Measurements from ENCODE around the gene COMMD8. TPM values are rescaled to one million over a fixed set of nuclear protein-coding genes. Genes with fewer than 3 reads are reported as not detected.
"Not testable (repeated sequence)": the region's sequence is repeated elsewhere in the genome, so short reads cannot be mapped to it uniquely, and the experiment has no call there.

Gene COMMD8
- 10 to 100 TPM; 32.4 to 32.8 TPM for total RNA-seq

DNA sequence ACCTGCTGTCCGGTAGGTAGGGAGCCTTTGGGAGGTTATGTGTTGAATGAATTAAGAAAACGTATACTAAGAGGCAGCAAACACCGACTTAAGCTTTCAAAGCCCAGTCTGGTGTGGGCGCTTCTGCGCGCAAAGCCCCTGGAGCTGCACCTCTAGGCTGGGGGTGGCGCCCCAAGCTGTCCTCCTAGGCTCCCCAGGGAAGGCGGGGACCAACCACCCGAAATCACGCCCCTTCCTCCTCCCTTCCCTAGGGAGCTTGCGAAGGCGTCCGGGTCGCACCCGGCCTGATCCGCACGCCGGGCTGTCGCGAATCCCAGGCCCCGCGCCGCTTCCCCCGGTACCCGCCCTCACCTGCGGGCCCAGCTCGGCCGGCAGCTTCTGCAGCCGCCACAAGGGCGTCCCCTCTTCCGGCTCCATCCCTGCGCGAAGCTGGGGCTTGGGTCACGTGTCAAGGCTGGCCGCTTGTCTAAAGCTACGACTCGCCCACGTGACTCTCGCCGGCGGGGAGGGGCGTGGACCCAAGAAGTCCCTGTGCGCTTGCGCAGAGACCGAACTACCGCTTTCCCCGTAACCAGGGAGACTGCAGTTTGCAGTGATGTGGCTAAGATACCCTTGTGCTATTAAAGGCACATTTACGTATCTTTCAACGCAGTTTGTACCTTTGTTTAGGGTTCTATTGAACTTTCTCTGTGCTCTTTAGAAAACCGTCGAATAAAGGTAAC is at the start of gene COMMD8:
COMMD8 (minus strand) TSS at position 468 of the 722 bp plus-strand sequence; CDS start at position 417, 51 bp downstream.
- H3K9me3 Mint-ChIP-seq = no peaks in the 10 kb centered on the region
- peaks cover 5% of the 10 kb centered on the region for H3K36me3 Mint-ChIP-seq
- peak within 1 kb of the TSS; percentile 72 for H3K27ac Mint-ChIP-seq
- peaks cover 26% of the 10 kb centered on the region for H3K4me1 Mint-ChIP-seq
- peak within 1 kb of the TSS; percentile 84 for H3K4me3 Mint-ChIP-seq
- no peaks in the 10 kb centered on the region for H3K27me3 Mint-ChIP-seq
- DNase-seq = peak; percentile 95

DNA sequence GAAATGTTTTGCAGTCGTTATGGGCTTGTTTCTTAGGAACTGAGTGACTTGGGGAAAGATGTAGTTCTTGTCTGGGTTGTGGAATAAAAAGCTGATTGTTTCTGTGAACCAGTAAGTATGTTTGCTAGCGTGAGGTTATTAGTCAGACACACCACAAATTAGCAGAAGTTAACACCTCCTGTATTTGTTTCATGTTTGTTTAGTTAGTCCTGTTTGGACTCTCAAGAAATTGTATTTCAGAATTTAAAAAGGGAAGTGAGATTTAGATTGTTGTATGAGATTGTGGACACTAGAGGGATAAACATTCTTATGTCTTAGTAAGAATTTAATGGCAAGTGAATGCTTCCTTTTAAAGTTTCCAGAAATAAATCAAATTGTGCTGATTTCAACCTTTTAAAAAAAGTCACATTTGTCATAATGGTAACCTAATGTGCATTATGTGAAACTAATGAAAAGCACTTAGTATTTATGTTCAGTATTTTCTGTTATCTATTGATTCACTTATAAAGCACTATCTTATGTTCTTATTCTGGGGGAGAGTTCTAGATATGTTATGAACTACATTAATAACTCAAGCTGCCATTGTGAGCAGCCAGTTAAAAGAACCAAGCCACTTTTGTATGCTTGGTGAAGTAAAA is 47.1 kb upstream of the COMMD8 start:
- Mint-ChIP-seq H3K4me3 (no peak overlapping the region), H3K27me3 (no peaks in the 10 kb centered on the region), H3K27ac (no peak overlapping the region), H3K4me1 (peaks cover 5% of the 10 kb centered on the region), H3K9me3 (no peaks in the 10 kb centered on the region), H3K36me3 (peaks cover 15% of the 10 kb centered on the region)
- DNase-seq = no peak

DNA sequence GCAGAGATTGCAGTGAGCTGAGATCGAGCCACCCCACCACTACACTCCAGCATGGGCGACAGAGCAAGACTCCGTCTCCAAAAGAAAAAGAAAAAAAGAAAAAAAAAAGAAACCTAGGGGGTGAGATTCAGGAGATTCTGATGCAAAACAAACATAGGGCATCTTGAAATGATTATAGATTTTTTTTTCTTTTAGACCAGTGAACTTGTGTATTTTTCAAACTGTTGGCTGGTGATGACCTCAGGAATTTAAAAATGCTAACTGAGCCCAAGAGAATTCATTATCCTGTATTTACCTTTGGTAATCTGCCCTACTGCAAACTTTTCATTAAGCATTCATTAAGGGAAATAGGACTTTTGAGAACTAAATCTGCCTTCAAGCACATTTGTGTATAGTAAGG is 42.2 kb upstream of the COMMD8 start:
- no peaks in the 10 kb centered on the region for H3K9me3 Mint-ChIP-seq
- H3K27me3 Mint-ChIP-seq = no peaks in the 10 kb centered on the region
- H3K27ac Mint-ChIP-seq = no peak overlapping the region
- no peak for DNase-seq
- H3K4me1 Mint-ChIP-seq = peaks cover 5% of the 10 kb centered on the region
- H3K4me3 Mint-ChIP-seq = no peak overlapping the region
- H3K36me3 Mint-ChIP-seq = no peaks in the 10 kb centered on the region

DNA sequence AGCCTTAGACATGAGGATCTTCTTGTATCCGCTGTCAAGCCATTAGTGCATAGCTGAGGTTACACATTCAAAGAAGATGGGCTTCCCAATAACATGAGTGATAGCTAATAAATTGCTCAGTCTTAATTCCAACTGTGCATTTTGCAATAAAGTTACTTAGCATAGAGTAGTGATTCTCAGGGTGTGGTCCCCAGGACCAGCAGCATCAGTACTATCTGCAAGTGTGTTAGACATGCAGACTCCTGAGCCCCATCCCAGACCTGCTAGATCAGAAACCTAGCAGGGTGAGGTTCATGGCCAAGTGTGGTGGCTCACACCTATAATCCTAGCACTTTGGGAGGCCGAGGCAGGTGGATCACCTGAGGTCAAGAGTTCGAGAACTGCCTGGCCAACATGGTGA is 41.6 kb upstream of the COMMD8 start:
- Mint-ChIP-seq H3K36me3 (no peaks in the 10 kb centered on the region), H3K9me3 (no peaks in the 10 kb centered on the region), H3K4me3 (no peak overlapping the region), H3K27ac (no peak overlapping the region), H3K27me3 (no peaks in the 10 kb centered on the region), H3K4me1 (peaks cover 2% of the 10 kb centered on the region)
- DNase-seq = no peak

DNA sequence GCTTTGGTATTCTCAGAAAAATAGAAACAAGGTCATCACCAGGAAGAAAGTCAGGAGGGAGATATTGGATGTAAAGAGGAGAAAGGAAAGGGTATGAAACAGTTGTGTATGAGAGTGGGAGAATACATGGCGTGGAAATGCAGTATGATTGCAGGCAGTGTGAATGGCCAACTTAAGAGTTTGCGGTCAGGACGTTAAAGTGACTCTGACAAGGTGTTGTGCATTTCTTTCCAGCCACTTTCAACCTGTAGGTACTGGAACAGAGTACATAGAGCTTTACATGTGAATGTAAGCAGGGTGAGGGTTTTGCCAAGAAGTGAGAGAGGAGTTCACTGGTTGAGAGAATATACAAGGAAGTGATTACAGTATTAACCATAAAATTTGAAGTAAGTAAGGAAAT is 37.3 kb upstream of the COMMD8 start:
- Mint-ChIP-seq H3K4me1 (no peaks in the 10 kb centered on the region), H3K4me3 (no peak overlapping the region), H3K36me3 (no peaks in the 10 kb centered on the region), H3K9me3 (no peaks in the 10 kb centered on the region), H3K27me3 (no peaks in the 10 kb centered on the region), H3K27ac (no peak overlapping the region)
- no peak for DNase-seq

DNA sequence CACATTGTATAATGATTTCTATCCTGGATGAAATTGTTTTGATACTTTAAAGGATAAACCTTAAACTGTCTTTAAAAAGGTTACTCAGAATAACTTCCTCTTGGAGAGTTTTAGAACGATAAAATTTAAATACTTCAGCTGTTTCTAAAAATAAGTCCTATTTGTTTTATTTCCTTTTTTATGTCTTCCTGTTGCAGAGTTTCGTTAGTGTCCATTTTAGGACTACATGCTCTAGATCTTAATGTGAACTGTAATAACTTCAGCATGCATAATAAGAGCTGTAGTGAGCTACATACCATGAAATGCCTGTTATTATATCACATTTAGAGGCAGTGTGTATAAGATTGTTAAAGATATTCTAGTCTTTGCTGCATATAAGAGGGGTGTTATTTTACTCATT is 36.2 kb upstream of the COMMD8 start:
- Mint-ChIP-seq H3K4me3 (no peak overlapping the region), H3K9me3 (no peaks in the 10 kb centered on the region), H3K27ac (no peak overlapping the region), H3K27me3 (no peaks in the 10 kb centered on the region), H3K4me1 (no peaks in the 10 kb centered on the region), H3K36me3 (no peaks in the 10 kb centered on the region)
- DNase-seq = no peak

DNA sequence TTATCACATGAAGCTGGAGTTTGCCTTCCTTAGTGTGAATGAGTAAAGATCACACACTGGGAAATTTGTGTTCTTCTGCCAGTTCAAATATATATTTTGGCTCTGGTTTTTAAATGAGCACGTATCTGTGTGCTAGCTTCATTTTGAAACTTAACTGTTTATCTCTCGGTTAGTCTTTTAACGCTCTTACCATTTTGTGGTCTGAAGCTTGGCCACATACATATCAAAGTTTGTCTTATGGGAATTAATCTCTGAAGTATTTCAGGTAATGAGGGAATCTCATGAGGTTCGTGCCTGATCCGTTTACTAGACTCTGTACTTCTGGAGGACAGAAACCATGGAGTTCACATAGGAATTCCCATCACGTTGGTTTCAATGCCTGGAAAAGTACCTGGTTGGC is 35.4 kb upstream of the COMMD8 start:
- no peak overlapping the region for H3K27ac Mint-ChIP-seq
- no peaks in the 10 kb centered on the region for H3K36me3 Mint-ChIP-seq
- no peak overlapping the region for H3K4me3 Mint-ChIP-seq
- H3K9me3 Mint-ChIP-seq = no peaks in the 10 kb centered on the region
- no peak for DNase-seq
- H3K4me1 Mint-ChIP-seq = peaks cover 3% of the 10 kb centered on the region
- no peaks in the 10 kb centered on the region for H3K27me3 Mint-ChIP-seq

DNA sequence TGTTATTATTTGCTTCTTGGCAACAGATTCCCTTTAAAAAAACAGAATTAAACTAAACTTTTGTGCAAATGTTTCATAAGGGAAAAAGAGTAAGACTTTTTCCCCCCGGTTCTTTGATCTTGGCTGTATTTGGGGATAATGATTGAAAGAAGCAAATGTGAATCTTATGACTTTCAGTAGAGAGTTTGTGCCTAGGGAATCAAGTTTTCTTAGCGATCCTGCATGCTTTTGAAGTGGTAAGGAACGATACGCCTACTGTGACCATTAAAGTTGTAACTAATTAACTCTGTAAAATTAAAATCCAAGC is 30.6 kb upstream of the COMMD8 start:
- H3K9me3 Mint-ChIP-seq = no peaks in the 10 kb centered on the region
- DNase-seq = no peak
- H3K36me3 Mint-ChIP-seq = peaks cover 6% of the 10 kb centered on the region
- no peak overlapping the region for H3K27ac Mint-ChIP-seq
- no peaks in the 10 kb centered on the region for H3K27me3 Mint-ChIP-seq
- H3K4me1 Mint-ChIP-seq = peaks cover 32% of the 10 kb centered on the region
- no peak overlapping the region for H3K4me3 Mint-ChIP-seq

DNA sequence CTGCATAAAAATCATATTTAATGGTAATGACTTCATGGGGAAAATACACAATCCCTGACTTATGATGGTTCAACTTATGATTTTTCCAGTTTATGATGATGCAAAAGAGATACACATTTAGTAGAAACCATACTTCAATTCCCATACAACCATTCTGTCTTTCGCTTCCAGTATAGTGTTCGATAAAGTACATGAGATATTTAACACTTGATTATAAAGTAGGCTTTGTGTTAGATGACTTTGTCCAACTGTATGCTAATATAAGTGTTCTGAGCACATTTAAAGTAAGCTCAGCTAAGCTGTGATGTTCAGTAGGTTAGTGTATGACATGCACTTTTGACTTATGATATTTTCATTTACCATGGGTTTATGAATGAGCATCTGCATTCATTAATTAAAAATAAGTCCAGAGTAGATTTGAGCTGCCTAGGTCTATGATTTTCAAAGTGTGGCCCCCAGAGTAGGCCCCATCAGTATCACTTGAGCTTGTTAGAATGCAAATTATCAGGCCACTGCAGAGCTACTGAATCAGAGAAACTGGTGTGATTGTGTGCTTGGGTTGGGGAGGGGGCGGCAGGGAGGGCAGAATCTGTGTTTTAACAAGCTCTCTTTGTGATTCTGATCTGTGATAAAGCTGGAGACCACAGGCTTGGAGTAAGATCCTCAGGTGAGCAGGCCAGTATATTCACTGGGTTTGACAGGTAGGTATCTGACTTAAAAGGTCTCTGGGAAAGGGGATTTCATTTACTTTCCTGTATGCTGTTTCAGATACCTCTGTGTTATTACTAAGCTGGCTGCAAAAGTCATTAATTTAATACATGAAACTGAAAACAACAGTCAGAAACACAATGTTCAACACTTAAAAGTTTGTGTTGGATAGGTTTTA is 30.0 kb upstream of the COMMD8 start:
- peak overlapping the region; percentile 68 for H3K27ac Mint-ChIP-seq
- peaks cover 32% of the 10 kb centered on the region for H3K4me1 Mint-ChIP-seq
- DNase-seq = no peak
- H3K27me3 Mint-ChIP-seq = no peaks in the 10 kb centered on the region
- H3K36me3 Mint-ChIP-seq = peaks cover 6% of the 10 kb centered on the region
- no peak overlapping the region for H3K4me3 Mint-ChIP-seq
- H3K9me3 Mint-ChIP-seq = no peaks in the 10 kb centered on the region

DNA sequence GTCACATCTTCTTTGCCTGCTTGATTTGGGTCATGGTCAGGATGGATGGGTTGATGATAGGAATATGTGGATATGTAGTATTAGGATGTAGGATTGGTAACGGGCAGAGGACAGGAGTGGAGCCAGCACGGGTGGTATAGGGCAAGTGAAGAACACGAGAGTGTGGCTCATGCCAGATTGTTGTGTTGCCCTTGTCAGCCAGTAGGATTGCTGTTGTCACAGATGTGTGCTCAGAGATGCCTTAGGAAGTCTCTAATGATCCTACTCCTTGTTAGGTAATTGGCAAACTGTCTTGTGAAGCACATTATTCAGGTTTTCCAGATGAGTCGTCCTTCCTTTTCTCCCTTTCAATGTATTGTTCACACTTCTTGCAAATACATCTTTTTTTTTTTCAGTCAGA is 27.0 kb upstream of the COMMD8 start:
- no peaks in the 10 kb centered on the region for H3K27me3 Mint-ChIP-seq
- peak; percentile 8 for DNase-seq
- H3K9me3 Mint-ChIP-seq = no peaks in the 10 kb centered on the region
- peaks cover 35% of the 10 kb centered on the region for H3K4me1 Mint-ChIP-seq
- H3K36me3 Mint-ChIP-seq = peaks cover 6% of the 10 kb centered on the region
- no peak overlapping the region for H3K4me3 Mint-ChIP-seq
- H3K27ac Mint-ChIP-seq = no peak overlapping the region

DNA sequence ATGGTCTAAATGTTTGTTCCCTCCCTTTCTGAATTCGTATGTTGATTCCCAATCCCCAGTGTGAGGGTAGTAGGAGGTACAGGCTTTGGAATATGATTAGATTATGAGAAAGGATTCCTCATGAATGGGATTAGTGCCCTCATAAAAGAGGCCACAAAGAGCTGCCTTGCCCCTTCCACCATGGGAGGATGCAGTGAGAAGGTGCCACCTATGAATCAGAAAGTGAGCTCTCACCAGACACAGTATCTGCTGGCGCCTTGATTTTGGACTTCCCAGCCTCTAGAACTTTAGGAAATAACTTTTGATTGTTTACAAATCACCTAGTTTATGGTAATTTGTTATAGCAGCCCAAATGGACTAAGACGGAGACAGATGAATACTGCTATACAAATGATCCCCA is 25.2 kb upstream of the COMMD8 start:
- DNase-seq = no peak
- Mint-ChIP-seq H3K9me3 (no peaks in the 10 kb centered on the region), H3K4me3 (no peak overlapping the region), H3K4me1 (peaks cover 41% of the 10 kb centered on the region), H3K27me3 (no peaks in the 10 kb centered on the region), H3K27ac (no peak overlapping the region), H3K36me3 (peaks cover 6% of the 10 kb centered on the region)

DNA sequence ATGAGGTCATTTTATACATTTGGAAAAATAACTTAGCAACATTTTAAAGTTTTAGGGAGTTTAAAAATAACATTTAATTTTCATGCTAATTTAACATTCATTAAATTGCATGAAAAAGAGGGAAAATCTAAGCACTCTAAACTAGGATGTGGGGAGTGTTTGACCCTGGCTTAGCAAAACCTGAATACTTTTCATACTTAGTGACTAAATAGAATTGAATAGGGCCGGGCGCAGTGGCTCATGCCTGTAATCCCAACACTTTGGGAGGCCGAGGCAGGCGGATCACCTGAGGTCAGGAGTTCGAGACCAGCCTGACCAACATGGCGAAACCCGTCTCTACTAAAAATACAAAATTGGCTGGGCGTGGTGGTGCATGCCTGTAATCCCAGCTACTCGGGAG is 23.2 kb upstream of the COMMD8 start:
- not testable (repeated sequence) for H3K4me3 Mint-ChIP-seq, H3K9me3 Mint-ChIP-seq, H3K36me3 Mint-ChIP-seq, H3K27me3 Mint-ChIP-seq, H3K27ac Mint-ChIP-seq, DNase-seq
- H3K4me1 Mint-ChIP-seq = peaks cover 31% of the 10 kb centered on the region

DNA sequence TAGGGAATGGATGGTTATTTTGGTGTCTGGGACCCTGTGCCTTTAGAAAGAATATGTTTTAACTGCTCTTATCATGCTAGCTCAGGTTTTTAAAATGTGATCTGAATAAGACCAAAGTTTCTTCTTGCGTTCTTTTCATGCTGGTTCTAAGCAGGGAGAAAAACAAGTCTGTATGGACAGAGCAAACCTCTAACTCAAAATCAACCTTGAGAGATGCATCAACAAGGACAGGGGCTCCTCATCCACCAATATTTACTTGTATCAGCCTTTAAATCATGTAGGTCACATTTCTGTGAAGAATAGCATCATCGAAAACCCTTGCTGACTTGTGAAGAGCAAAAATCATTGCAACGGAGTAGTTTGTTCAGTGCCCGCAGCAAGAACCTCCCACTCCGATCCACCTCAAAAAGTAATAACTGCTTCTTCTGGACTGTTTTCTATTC is 22.8 kb upstream of the COMMD8 start:
- peak overlapping the region; percentile 90 for H3K27ac Mint-ChIP-seq
- H3K4me3 Mint-ChIP-seq = peak overlapping the region; percentile 99
- H3K27me3 Mint-ChIP-seq = no peaks in the 10 kb centered on the region
- H3K9me3 Mint-ChIP-seq = no peaks in the 10 kb centered on the region
- no peak for DNase-seq
- H3K36me3 Mint-ChIP-seq = peaks cover 3% of the 10 kb centered on the region
- peaks cover 27% of the 10 kb centered on the region for H3K4me1 Mint-ChIP-seq

DNA sequence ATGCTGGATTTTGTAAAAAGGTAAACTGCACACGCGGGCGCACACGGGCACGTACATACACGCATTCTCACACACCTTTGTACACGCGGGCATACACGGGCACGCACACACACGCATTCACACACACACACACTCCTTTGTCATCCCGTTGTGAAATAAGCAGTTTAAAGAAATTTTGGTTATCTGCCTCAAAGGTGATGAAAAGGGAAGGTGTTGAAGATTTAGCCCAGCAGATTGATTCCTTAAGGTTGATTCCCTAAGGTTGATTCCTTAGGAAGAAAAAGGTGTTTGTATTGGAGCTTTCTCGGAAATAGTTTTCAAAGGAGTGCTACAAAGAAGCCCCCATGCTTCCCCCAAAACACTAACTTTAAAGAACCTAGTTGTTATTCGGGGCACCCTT is 22.3 kb upstream of the COMMD8 start:
- H3K9me3 Mint-ChIP-seq = no peaks in the 10 kb centered on the region
- peak overlapping the region; percentile 90 for H3K27ac Mint-ChIP-seq
- H3K4me3 Mint-ChIP-seq = peak overlapping the region; percentile 99
- H3K36me3 Mint-ChIP-seq = no peaks in the 10 kb centered on the region
- H3K27me3 Mint-ChIP-seq = no peaks in the 10 kb centered on the region
- no peak for DNase-seq
- H3K4me1 Mint-ChIP-seq = peaks cover 23% of the 10 kb centered on the region

DNA sequence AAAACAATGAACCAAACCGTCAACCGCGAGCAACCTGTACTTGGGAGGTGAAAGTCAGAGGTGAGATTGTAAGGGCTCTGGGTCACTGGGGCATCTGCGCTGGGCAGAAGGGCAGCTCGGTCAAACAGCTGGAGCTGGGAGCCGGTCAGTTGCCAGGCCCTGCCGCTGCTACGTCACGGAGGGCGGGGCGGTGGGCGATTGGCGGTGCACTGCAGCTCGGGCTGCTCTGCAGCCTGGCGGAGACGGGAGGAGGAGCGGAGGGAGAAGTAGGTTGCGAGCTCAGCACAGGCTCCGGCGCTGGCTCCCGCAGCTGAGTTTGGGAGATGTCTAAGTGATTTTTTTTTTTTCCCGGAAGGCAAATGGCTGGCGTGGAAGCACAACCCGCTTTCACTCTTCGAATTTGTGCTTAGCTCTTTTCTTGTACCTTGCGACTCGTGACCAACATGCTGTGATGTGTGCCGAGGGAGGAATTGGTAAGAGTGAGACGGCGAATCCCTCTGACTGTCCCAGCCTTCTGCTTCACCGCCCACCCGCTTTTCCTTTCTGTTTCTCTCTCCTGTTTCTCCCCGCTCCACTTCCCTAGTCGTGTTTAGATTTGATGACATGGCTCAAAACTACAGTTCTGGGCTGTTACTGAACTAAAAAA is 21.7 kb upstream of the COMMD8 start, which contains the start of gene ATP10D:
ATP10D (plus strand) TSS at position 229 of the 646 bp plus-strand sequence. CDS start 27,266 bp downstream, outside the sequence.
- Mint-ChIP-seq H3K4me3 (peak within 1 kb of the TSS; percentile 99), H3K9me3 (no peaks in the 10 kb centered on the region), H3K36me3 (no peaks in the 10 kb centered on the region), H3K27me3 (no peaks in the 10 kb centered on the region), H3K4me1 (peaks cover 18% of the 10 kb centered on the region), H3K27ac (peak within 1 kb of the TSS; percentile 90)
- peak; percentile 87 for DNase-seq
